Ishikawa (cell line): Measurements from ENCODE around the gene RPL7A.
A peak's percentile ranks its signal among the peaks of the same experiment; 100 is the strongest.

Source experiments
- CEBPB ChIP-seq: IDR thresholded peaks from 2 replicates; pipeline ENCODE4 v1.6.1; 2012
- CREB1 ChIP-seq: IDR thresholded peaks from 2 replicates; pipeline ENCODE4 v1.6.1; 2012; ENCODE audit warnings: low read depth
- EGR1 ChIP-seq: IDR thresholded peaks from 2 replicates; pipeline ENCODE4 v1.6.1; 2012
- EP300 ChIP-seq: IDR thresholded peaks from 2 replicates; pipeline ENCODE4 v1.6.1; 2012; ENCODE audit warnings: borderline replicate concordance
- FOXM1 ChIP-seq: IDR thresholded peaks from 2 replicates; pipeline ENCODE4 v1.6.1; 2012; ENCODE audit warnings: low read depth, borderline replicate concordance
- MAX ChIP-seq: IDR thresholded peaks from 2 replicates; pipeline ENCODE4 v1.6.1; 2012
- NFIC ChIP-seq: IDR thresholded peaks from 2 replicates; pipeline ENCODE4 v1.6.1; 2012
- RAD21 ChIP-seq: IDR thresholded peaks from 2 replicates; pipeline ENCODE4 v1.6.1; 2012; ENCODE audit warnings: low read depth
- TAF1 ChIP-seq: IDR thresholded peaks from 2 replicates; pipeline ENCODE4 v1.6.1; 2012; ENCODE audit warnings: low read depth, mild to moderate bottlenecking
- TCF12 ChIP-seq: IDR thresholded peaks from 2 replicates; pipeline ENCODE4 v1.6.1; 2012; ENCODE audit warnings: low read depth
- TEAD4 ChIP-seq: IDR thresholded peaks from 2 replicates; pipeline ENCODE4 v1.6.1; 2012
- YY1 ChIP-seq: IDR thresholded peaks from 2 replicates; pipeline ENCODE4 v1.6.1; 2012; ENCODE audit warnings: low read depth
- ZBTB7A ChIP-seq: IDR thresholded peaks from 2 replicates; pipeline ENCODE4 v1.6.1; 2012; ENCODE audit warnings: low read depth
- TF ChIP-seq, protein P1 (sequence below): IDR thresholded peaks from 2 replicates; pipeline ENCODE4 v1.6.1; 2012
- TF ChIP-seq, protein P2 (sequence below): IDR thresholded peaks from 2 replicates; pipeline ENCODE4 v1.6.1; 2012; ENCODE audit warnings: low read depth, mild to moderate bottlenecking

The RPL7A gene

DNA sequence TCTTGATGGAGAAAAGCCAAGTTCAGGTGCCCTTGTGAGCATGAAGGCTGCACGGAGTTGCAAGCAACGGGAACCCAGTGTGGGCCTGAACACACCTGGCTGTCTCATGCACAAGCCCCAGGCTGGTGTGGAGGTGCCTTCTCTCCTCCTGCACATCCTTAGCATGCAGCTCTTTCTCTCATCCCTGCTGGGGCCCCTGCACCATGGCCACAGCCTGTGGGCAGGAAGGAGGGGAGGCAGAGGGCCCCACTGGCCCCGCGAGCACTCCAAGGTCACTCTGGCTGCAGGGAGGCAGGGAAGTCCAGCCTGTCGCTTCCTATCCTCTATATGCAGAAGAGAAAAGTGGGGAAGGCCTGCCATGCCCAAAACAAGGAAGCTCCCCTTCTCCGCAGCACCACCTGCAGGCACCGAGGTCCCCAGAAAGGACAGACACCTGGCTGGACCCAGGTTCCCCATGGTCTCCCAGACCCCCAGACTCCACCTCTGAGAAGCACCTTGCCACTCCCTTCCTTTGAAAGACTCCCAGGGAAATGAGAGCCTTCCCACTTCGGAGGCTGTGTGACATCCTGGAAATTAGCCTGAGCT, 46.8 kb downstream of the RPL7A start:
- no peak for TF ChIP-seq ZBTB7A
- TF ChIP-seq EP300: no peak
- TF ChIP-seq, protein P1, sequence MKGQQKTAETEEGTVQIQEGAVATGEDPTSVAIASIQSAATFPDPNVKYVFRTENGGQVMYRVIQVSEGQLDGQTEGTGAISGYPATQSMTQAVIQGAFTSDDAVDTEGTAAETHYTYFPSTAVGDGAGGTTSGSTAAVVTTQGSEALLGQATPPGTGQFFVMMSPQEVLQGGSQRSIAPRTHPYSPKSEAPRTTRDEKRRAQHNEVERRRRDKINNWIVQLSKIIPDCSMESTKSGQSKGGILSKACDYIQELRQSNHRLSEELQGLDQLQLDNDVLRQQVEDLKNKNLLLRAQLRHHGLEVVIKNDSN: no peak
- TF ChIP-seq MAX: no peak
- TF ChIP-seq, protein P2, sequence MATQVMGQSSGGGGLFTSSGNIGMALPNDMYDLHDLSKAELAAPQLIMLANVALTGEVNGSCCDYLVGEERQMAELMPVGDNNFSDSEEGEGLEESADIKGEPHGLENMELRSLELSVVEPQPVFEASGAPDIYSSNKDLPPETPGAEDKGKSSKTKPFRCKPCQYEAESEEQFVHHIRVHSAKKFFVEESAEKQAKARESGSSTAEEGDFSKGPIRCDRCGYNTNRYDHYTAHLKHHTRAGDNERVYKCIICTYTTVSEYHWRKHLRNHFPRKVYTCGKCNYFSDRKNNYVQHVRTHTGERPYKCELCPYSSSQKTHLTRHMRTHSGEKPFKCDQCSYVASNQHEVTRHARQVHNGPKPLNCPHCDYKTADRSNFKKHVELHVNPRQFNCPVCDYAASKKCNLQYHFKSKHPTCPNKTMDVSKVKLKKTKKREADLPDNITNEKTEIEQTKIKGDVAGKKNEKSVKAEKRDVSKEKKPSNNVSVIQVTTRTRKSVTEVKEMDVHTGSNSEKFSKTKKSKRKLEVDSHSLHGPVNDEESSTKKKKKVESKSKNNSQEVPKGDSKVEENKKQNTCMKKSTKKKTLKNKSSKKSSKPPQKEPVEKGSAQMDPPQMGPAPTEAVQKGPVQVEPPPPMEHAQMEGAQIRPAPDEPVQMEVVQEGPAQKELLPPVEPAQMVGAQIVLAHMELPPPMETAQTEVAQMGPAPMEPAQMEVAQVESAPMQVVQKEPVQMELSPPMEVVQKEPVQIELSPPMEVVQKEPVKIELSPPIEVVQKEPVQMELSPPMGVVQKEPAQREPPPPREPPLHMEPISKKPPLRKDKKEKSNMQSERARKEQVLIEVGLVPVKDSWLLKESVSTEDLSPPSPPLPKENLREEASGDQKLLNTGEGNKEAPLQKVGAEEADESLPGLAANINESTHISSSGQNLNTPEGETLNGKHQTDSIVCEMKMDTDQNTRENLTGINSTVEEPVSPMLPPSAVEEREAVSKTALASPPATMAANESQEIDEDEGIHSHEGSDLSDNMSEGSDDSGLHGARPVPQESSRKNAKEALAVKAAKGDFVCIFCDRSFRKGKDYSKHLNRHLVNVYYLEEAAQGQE: no peak
- TF ChIP-seq CEBPB: no peak
- TF ChIP-seq CREB1: no peak
- no peak for TF ChIP-seq NFIC
- no peak for TF ChIP-seq TAF1
- TF ChIP-seq EGR1: no peak
- TF ChIP-seq YY1: no peak
- no peak for TF ChIP-seq TEAD4
- no peak for TF ChIP-seq TCF12
- no peak for TF ChIP-seq RAD21
- TF ChIP-seq FOXM1: no peak

GRCh38 chr9:133396952-133397351, 48.9 kb downstream of the RPL7A start:
- peak; percentile 46; the same call in 1 of the 2 replicates for TF ChIP-seq RAD21
- TF ChIP-seq CEBPB: no peak
- no peak for TF ChIP-seq YY1

DNA sequence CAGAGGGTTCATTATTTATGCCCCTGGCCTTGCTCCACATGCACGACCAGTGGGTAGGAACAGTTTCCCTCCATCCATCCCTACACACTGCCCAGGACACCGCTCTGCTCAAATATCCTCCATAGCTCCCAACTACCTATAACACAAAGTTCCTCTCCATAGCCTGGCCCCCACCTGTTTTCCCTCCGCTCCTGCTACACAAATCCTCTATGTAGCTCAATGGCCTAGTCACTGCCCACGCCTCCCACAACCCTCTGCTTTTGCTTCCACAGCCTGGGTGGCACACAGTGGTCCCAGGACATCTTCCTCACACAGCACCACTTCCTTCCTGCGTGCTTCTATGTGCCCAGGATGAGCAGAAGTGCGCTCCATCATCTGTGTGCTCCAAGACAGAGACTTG, 49.4 kb downstream of the RPL7A start:
- TF ChIP-seq CEBPB (no peak), ZBTB7A (no peak), EP300 (no peak), TAF1 (no peak), EGR1 (no peak), TEAD4 (no peak), RAD21 (no peak), MAX (no peak), FOXM1 (no peak), TCF12 (no peak), CREB1 (no peak), YY1 (no peak), NFIC (no peak)
- TF ChIP-seq, protein P1: no peak
- TF ChIP-seq, protein P2: no peak

DNA sequence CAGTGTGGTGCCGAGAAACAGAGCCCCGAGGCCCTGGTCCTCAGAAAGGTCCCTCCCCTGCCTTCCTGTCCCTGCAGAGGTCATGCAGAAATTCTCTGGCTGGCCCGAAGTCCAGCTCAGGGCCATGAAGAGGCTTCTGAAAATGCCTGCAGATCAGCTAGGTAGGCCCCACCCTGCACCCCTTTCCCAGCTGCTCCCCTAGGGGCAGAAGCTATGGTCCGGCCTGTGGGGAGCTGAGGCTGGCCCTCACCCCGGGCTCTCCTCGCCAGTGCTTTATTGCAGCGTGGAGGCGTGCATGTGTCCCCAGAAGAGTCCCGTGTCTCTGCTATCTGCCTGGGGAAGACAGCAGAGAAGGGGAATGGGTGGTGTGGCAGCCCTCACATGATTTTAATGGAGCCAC, 49.9 kb downstream of the RPL7A start:
- TF ChIP-seq TCF12: no peak

DNA sequence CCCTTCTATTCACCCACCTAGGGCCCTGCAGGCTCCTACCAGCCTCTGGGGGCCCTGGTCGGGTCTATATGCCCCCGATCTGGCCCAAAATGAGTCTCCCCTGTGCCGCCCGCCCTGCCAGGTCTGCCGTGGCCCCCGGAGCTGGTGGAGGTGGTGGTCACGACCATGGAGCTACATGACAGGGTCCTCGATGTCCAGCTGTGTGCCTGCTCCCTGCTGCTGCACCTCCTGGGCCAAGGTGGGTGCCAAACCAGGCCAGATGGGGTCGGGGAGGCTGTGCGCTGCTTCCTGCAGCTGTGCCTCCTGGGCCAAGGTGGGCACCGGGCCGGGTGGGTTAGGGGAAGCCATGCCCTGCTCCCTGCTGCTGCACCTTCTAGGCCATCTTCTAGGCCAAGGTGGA, 52.3 kb downstream of the RPL7A start:
- TF ChIP-seq EP300 (no peak), YY1 (no peak), EGR1 (no peak), TCF12 (no peak), FOXM1 (no peak), ZBTB7A (no peak)
